Glomerular endothelial cell (primary cell): ENCODE measurements around the gene TM9SF2. TPM values are rescaled to one million over a fixed set of nuclear protein-coding genes. Genes with fewer than 3 reads are reported as not detected.

ENCODE experiments used
- DNase-seq: peaks from one replicate; pipeline ENCODE4 v3.0.0-alpha.2; 2011; ENCODE audit warnings: low read depth, low spot score; ENCODE audit errors: extremely low read depth
- total RNA-seq: library from RNA; depleted of rRNA; stranded (reverse); fragments of >200 nt; gene quantifications from 2 replicates; pipeline ENCODE4 v1.2.3, GENCODE V29; 2015

Gene TM9SF2
- total RNA-seq, 1 donor from 2014 or later: 112 TPM

DNA sequence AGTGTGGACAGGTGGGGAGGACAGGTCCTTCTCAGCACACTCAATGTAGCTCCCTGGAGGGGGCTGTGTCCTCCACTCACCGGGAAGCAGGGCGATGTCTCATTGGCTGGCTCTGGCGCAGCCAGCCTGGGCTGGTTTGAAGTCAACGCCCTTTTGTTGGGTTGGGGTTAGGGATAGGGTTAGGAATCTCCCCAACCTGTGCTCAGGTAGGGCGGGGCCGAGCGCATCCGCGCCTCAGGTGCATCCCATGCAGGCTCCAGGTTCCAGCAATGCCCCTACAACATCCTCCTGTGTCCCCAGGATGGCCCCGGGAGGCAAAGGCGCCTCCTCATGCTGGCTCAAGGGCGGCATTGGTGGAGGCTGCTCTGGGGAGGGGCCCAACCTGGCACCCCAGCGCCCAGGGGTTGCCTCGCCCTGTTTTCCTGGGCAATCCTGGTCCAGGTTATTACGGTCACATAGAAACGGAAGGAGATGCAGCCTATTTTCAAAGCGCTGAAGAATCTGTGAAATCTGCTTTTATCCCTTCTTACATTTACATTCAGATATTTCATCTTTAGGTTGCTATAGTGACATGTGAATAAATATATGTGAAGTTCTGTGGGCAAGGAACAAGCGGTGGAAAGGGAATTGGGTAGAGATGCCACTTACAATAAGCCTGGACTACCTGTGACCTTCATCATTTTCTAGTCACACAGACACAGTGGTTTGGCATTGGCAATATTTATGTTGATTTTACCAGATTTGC lies 74.3 kb downstream of the TM9SF2 start:
- DNase-seq: no peak

DNA sequence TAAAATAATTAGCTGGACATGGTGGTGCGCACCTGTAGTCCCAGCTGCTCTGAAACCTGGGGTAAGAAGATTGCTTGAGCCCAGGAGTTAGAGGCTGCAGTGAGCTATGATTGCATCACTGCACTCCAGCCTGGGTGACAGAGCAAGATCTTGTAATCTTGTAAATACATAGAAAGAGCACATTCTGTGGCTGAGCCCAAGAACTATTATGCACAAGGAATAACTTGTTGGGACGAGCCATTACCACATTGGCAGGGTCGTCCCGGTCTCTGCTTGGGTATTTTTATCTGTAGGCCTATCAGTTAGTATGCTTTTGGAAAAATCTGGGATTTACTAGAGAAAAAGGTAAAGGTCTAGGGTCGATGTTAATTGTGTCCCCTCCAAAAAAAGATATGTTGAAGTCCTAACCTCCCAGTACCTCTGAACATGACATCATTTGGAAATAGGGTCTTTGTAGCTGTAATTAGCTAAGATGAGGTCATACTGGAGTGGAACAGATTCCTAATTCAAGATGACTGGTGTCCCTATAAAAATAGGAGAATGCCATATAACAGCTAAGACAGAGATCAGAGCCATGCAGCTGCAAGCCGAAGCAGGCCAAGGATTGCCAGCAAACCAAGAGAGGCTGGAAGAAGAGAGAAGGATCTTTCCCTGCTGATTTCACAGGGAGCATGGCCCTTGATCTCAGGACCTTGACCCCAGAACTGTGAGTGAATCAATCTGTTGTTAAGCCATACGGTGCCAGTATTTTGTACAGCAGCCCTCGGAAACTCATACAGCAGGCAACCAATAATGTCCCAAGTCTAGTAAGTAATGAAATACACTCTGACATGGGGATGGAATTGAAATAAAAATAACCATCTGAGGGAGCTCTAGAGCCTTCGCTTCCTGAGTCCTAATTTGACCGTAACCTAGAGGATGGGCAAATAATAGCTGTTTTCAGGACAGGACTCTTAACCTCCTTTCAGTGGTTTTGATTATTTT lies 77.0 kb downstream of the TM9SF2 start:
- DNase-seq: no peak

DNA sequence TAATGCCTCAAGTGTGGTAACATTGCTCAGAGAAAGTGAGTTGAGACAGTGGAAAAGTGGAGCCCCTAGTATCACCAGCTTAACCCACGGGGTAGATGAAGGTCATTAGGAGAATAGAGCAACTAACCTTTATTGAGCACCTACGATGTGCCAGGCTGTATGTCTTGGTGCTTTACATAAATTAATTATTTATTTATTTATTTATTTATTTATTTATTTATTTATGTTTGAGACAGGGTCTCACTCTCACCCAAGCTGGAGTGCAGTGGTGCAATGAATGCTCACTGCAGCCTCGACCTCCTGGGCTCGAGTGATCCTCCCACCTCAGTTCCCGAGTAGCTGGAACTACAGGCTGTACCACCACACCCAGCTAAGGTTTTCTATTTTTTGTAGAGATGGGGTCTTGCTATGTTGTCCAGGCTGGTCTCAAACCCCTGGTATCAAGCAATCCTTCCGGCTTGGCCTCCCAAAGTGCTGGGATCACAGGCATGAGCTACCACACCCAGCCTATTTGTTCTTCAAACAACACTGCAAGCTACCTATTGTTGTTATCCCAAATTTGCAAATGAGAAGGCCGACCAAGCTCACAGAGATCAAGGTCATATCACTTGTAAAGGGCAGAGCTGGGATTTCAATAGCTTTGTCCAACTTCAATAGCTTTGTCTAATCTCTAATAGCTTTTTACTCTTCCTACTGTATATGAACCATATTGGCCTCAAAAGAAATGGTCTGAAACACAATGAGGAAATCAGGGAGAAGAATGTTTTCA lies 79.4 kb downstream of the TM9SF2 start:
- DNase-seq: no peak

DNA sequence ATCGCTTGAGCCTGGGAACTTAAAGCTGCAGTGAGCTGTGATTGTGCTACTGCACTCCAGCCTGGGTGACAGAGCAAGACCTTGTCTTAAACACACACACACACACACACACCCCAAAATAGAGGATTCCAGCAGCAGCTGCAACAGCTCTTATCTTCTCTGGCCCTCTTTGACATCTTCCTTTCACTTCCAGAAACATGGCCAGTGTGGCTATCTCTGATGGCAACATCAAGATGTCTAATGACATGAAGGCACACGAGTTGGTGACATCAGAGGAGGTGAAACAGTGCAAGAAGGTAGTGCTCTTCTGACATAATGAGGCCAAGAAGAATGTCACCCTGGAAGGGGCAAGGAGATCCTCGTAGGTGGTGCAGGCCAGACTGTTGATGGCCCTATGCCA lies 81.2 kb downstream of the TM9SF2 start:
- no peak for DNase-seq

DNA sequence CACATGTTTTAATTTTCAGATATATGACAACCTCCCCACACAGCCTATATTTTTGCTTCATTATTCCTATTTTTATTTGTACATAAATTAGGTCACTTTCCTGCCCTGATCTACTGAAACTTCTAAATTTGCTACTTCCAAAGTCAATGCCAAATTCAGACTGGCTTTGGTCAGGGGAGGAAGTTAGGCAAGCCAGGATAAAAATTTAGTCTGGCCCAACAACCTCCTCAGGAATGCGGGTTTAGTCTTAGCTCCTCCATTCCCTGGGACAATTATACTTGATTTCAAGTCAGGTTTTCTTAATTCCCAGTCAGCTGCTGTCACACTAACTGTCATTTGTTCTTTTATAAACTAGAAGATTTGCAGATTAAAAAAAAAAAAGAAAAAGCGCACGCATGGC lies 84.3 kb downstream of the TM9SF2 start:
- DNase-seq: no peak

DNA sequence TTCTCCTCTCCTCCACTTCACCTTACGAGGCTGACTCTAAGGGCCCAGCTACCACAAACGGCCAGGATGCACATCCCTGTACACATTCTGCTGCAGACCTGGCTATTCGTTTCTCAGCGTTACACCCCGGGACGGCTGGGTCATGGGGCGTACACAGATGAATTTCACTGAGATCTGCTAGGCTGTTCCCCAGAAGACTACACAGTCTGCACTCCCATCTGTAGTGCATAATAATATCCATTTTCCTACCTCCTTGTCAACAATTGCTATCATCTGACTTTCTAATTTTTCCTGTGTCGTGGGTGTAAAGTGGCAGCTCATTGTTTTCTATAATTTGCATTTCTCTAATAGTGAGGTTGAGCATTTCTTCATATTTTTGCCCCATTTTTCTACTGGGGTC lies 85.7 kb downstream of the TM9SF2 start:
- DNase-seq: no peak

DNA sequence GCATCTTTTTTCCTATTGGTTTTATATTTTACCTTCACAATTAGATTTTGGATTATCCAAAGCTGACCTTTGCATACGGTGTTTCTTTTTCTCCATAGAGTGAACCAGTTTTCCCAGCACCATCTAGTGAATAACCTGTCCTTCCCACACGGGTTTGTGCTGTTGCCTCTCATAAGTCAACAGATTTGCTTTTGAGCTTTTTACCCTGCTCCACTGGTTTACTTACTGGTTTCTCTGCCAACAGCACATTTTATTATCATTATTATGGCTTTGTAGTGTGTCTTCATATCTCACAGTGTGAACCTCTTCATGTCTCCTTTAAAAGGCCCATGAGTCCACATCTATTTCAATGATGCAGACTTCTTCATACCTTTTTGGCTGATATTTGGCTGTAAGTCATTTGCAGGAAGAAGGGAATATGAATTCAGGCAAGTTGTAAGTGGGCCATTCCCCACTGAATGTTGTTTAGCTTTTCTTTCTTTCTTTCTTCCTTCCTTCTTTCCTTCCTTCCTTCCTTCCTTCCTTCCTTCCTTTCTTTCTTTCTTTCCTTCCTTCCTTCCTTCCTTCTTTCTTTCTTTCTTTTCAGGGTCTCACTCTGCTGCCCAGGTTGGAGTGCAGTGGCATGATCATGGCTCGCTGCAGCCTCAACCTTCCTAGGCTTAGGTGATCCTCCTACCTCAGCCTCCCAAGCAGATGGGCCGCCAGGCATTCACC lies 86.8 kb downstream of the TM9SF2 start:
- no peak for DNase-seq

DNA sequence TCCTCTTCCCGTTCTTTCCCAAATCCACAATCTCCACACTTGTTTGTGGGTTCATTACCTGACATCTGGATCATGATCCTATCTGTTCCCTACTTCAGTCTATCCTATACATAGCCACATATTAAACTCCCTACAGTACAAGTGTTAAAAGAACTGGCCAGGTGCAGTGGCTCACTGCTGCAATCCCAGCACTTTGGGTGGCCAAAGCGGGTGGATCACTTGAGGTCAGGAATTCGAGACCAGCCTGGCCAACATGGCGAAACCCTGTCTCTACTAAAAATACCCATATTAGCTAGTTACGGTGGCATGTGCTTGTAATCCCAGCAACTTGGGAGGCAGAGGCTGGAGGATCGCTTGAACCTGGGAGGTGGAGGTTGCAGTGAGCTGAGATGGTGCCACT lies 88.3 kb downstream of the TM9SF2 start:
- DNase-seq: no peak

DNA sequence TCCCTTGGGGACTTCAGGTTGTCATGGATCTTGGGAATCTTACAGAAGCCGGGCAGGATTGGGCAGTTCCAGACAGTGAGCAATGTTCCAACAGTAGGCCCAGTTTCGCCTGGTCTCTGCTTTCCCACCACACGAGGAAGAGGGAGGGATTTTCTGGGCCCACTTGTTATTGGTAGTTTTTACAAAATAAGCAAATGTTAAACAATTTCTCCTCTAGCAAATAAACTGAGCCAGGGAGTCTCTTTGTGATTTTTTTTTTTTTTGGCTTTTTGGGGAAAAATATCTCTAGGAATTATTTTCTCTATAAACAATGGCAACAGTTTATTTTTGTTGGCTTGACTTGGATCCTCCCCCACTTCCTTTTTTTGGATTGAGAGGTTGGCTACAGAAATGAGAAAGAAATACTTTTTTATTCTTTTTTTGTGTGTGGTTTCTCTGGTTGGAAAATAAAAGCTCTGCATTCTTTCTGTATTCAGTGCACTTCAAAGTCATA lies 89.3 kb downstream of the TM9SF2 start:
- no peak for DNase-seq

DNA sequence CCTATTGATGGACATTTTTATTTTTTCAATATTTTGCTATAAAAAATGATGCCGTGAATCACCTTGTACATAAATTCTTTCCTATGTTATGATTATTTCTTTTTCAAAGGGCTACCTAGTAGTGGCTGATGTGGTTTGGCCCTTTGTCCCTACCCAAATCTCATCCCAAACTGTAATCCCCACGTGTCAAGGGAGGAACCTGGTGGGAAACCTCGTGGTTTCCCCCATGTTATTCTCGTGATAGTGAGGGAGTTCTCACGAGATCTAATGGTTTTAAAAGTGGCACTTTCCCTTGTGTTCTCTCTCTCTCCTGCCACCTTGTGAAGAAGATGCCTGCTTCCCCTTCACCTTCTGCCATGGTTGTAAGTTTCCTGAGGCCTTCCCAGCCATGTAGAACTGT lies 94.9 kb downstream of the TM9SF2 start:
- no peak for DNase-seq

DNA sequence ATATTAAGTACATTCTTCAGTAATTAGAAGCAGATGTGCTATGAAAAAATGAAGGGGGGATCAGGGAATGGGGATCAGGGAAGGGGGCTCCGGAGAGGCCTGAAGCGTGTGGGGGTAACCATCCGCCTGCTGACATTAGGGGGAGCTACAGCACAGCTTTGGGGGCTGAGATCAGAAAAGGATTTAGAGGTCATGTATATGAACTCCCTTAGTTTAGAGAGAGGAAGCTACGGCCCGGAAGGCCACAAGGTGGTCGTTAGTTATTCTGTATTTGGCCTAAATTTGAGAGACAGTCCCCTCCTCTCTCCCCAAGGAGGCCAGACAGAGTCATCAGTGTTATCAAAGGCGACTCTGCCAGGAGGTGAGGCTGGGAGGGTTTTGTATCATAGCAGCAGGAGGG lies 99.0 kb downstream of the TM9SF2 start:
- no peak for DNase-seq

DNA sequence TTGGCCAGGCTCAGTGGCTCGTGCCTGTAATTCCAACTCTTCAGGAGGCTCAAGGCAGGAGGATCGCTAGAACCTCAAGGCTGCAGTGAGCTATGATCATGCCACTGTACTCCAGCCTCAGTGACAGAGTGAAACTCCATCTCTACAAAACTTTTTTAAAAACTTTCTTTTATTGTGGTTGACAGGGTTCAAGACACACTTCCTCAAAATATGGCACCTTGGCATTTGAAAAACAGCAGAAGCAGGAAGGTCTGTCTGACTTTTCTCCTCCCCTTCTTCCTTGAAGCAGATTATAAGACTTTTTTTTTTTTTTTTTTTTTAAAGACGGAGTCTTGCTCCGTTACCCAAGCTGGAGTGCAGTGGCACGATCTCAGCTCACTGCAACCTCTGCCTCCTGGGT lies 100.3 kb downstream of the TM9SF2 start:
- DNase-seq: no peak

DNA sequence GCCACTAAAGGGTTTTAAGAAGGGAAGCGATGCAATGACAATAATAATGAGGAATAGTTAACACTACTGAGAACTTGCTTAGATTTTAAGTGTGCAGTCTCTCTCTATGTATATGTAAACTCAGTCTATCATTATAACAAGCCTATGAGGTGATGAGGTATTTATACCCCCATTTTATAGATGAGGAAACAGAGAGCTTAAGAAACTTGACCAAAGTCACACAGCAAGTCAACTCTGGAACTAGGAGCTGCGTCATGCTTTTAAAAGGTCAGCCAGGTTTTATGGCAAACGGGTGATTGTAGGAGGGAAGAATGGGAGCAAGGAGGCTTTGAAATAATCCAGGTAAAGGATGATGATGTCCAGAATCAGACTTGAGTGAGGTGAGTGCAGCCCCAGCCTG lies 103.4 kb downstream of the TM9SF2 start:
- DNase-seq: no peak

DNA sequence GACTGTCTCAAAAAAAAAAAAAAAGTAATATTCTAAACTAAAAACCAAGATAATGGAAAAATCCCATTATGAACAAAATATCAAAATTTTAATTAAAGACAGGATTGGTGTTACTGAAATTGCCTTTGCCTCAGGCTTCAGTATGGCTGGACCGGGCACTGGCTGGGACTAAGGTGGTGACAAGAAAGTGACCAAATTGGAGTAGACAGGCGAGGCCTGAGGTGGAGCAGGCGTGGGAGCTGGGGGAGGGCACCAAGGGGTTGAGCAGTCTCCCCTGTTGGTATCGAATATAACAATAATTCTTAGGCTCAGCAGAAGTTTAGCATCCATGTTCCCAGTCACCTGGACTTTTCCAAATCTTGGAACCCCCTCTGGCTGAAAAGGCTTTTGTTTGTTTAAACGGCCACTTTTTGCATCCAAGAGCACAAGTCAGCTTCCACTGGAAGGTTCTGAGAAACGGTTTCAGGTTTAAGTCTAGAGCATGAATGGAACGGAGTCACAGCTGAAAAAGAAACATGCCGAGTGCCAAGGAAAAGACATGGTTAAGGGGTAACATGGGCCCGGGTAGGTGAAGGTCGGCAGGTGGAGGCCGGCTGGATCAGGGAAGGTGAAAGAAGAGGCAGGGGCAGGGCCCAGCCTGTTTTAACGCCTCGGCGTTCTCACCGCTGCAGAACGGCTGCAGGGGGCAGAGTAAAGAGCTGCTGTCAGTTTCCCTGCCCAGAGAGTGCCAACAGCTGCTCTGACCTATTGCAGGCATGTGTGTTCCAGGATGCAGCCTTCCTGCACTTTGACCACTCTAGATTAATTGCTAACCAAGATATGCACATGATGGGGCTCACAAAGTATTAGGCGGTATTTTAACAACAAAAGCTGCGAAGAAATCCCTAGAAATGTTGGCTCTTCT lies 104.4 kb downstream of the TM9SF2 start:
- no peak for DNase-seq

DNA sequence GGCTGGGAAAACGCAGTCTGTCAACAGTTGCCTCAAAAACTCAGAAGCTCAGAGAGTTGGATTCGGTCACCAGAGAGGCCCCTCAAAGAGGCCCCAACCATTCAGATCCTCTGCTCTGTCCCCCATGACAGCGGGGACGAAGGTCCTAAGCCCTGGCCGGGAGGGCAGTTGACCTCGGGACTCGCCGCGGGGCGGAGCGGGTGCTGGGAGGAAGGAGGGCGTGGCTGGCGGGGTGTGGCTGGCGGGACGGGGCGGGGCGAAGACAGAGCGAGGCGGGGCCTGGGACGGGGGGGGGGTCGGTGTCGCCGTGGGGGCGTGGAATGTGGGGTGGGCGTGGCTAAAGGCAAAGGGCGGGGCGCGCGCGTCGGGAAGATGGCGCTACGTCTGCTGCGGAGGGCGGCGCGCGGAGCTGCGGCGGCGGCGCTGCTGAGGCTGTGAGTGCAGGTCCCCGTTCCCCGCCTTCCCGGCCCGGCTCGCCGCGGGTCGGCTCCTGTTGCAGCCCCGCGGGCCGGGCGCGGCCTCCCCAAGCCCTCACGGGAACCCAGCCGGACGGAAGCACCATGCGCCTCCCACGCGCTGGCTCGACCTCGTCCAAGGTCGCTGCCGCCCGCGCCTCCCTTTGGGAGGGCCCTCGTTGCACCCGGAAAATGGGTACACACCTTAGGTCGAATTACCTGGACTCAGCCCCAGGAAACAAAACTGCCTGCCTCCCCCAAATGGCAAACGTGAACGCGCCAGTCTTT lies 105.2 kb downstream of the TM9SF2 start, which contains the start of gene CLYBL:
Gene CLYBL (plus strand): TSS at position 367 of the 743 bp plus-strand sequence.
- no peak for DNase-seq

DNA sequence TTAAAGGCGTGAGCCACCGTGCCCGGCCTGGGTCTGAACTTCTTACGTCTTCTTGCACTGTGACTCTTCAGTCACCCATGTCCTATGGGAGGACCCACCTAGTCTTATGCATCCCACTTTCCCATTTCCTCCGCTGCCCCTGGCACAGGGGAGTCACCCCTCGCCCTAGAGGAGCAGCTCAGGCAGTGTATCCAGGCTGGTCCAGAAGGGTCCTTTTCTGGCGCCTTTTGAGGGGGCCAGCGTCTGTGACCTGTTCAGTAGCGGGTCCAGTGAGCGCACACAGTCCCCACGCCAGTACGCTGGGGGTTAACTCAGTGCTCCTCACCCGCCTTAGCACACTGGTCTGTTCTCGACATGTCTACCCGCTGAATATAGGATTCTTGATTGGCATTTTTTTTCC lies 107.1 kb downstream of the TM9SF2 start:
- DNase-seq: no peak

DNA sequence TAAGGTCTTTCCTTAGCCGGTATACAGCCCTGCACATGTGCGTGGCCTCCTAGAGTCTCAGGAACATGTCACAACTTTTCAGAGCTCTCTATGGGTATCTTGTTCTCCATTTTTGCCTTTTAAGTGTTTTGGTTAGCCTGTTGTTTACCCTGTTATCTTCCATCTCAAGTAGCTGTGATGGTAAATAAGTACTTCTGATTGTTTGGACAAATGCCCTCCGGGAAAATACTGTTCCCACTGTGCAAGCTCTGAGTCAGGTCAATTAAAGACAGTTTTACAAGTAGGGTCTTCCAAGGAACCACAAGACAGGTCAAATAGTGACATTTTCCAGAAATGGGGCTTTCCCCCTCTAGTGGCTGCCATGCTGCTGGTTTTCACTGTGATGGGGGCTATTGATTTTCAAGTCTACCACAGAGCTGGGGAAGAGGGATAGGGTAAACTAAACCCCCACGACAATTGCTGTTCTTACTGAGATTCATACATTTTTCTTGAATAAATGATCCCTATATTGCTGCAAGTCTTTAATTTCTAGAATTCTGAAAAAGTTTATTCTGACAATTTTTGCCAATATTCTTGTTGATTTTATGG lies 109.5 kb downstream of the TM9SF2 start:
- no peak for DNase-seq
